GM23338 (cell line): ENCODE data around the gene ADAM11. TPM values are rescaled to one million over a fixed set of nuclear protein-coding genes. Genes with fewer than 3 reads are reported as not detected.
A peak's percentile ranks its signal among the peaks of the same experiment; 100 is the strongest.

Experiments
- ATAC-seq: fragments of 200-7000 bp; cut with Tn5 transposase; 3 replicates; pipeline ENCODE4 v1.9.1; 2020
- DNase-seq: peaks from one replicate; pipeline ENCODE4 v3.0.0-alpha.2; 2015; ENCODE audit warnings: low spot score
- H2AFZ ChIP-seq: fragments of 200-600 bp; sonication (generic); 2 replicates; pipeline ENCODE4 v1.8.0; 2016; ENCODE audit warnings: antibody characterized with exemption, mild to moderate bottlenecking, moderate library complexity
- H3F3A ChIP-seq: fragments of 200-600 bp; sonication (generic); replicated peaks from 2 replicates; pipeline ENCODE4 v1.8.0; 2017; ENCODE audit warnings: antibody characterized with exemption, mixed run types, low read depth
- H3K27ac ChIP-seq: fragments of 200-600 bp; sonication (generic); 2 replicates; pipeline ENCODE4 v1.6.1; 2016; ENCODE audit warnings: low read depth
- H3K27me3 ChIP-seq: fragments of 200-600 bp; sonication (generic); 2 replicates; pipeline ENCODE4 v1.8.0; 2016; ENCODE audit warnings: mild to moderate bottlenecking, mixed run types, moderate library complexity; ENCODE audit not compliant: insufficient read depth
- H3K36me3 ChIP-seq: fragments of 200-600 bp; sonication (generic); 2 replicates; pipeline ENCODE4 v1.8.0; 2016; ENCODE audit warnings: mild to moderate bottlenecking; ENCODE audit not compliant: insufficient read depth
- H3K4me1 ChIP-seq: fragments of 200-600 bp; sonication (generic); 2 replicates; pipeline ENCODE4 v1.8.0; 2016; ENCODE audit warnings: mild to moderate bottlenecking, moderate library complexity; ENCODE audit not compliant: insufficient read depth
- H3K4me2 ChIP-seq: fragments of 200-600 bp; sonication (generic); 2 replicates; pipeline ENCODE4 v1.7.1; 2017; ENCODE audit warnings: mixed run types
- H3K4me3 ChIP-seq: fragments of 200-600 bp; sonication (generic); 2 replicates; pipeline ENCODE4 v1.6.1; 2016; ENCODE audit warnings: mixed run types
- H3K79me2 ChIP-seq: fragments of 200-600 bp; sonication (generic); replicated peaks from 2 replicates; pipeline ENCODE4 v1.8.0; 2017; ENCODE audit warnings: mild to moderate bottlenecking; ENCODE audit not compliant: insufficient read depth
- H3K9me2 ChIP-seq: fragments of 200-600 bp; sonication (generic); 2 replicates; pipeline ENCODE4 v1.8.0; 2017; ENCODE audit not compliant: insufficient read depth
- H4K20me1 ChIP-seq: fragments of 200-600 bp; sonication (generic); replicated peaks from 2 replicates; pipeline ENCODE4 v1.8.0; 2017; ENCODE audit warnings: mild to moderate bottlenecking; ENCODE audit not compliant: insufficient read depth
- H3K27ac Mint-ChIP-seq: 2 replicates; pipeline ENCODE4 v1.8.0; 2020; ENCODE audit warnings: inconsistent platforms, mild to moderate bottlenecking, moderate library complexity, mixed read lengths
- H3K27me3 Mint-ChIP-seq: 3 replicates; pipeline ENCODE4 v1.8.0; 2022; ENCODE audit warnings: low read depth, mild to moderate bottlenecking, moderate library complexity, mixed read lengths, inconsistent platforms; ENCODE audit not compliant: insufficient read depth, poor library complexity
- H3K36me3 Mint-ChIP-seq: 3 replicates; pipeline ENCODE4 v1.8.0; 2021; ENCODE audit warnings: low read depth, mild to moderate bottlenecking, inconsistent platforms, moderate library complexity, mixed read lengths
- H3K4me1 Mint-ChIP-seq: 3 replicates; pipeline ENCODE4 v1.8.0; 2020; ENCODE audit warnings: mild to moderate bottlenecking, inconsistent platforms, mixed read lengths
- H3K4me3 Mint-ChIP-seq: 3 replicates; pipeline ENCODE4 v1.8.0; 2021; ENCODE audit warnings: moderate library complexity, mild to moderate bottlenecking, inconsistent platforms, mixed read lengths
- H3K9me3 Mint-ChIP-seq: 3 replicates; pipeline ENCODE4 v1.8.0; 2020; ENCODE audit warnings: moderate library complexity, mild to moderate bottlenecking, inconsistent platforms, mixed read lengths
- CREB1 ChIP-seq: fragments of 250-450 bp; sonication (Bioruptor Pico); IDR thresholded peaks from 2 replicates; pipeline ENCODE4 v1.5.0; 2020; ENCODE audit warnings: low read depth, mild to moderate bottlenecking, moderate library complexity
- CTCF ChIP-seq, 2 experiments: fragments of 200-600 bp in 1 of 2; sonication (generic) in 1 of 2; conservative IDR thresholded peaks; 2 replicates each; pipeline versions ENCODE4 v1.5.1 to v1.6.1; 2016 to 2017; ENCODE audit warnings: antibody characterized with exemption in 2 of 2, low read depth in 2 of 2, mild to moderate bottlenecking in 2 of 2, moderate library complexity in 1 of 2
- ETS1 ChIP-seq: IDR thresholded peaks from 2 replicates; pipeline ENCODE4 v1.6.1; 2016; ENCODE audit warnings: antibody characterized with exemption
- EZH2 ChIP-seq: fragments of 200-600 bp; sonication (generic); IDR thresholded peaks from one replicate; pipeline ENCODE4 v1.8.0; 2017; ENCODE audit warnings: antibody characterized with exemption, mild to moderate bottlenecking, low read depth; ENCODE audit not compliant: unreplicated experiment
- NANOG ChIP-seq: IDR thresholded peaks from 2 replicates; pipeline ENCODE4 v1.6.1; 2016; ENCODE audit warnings: antibody characterized with exemption, borderline replicate concordance
- POLR2AphosphoS5 ChIP-seq: IDR thresholded peaks from 2 replicates; pipeline ENCODE4 v1.6.1; 2016; ENCODE audit warnings: antibody characterized with exemption, low read depth
- ZNF331 ChIP-seq: fragments of 250-450 bp; sonication (Bioruptor Pico); IDR thresholded peaks from 2 replicates; pipeline ENCODE4 v1.5.0; 2020; ENCODE audit warnings: low read depth, mild to moderate bottlenecking, moderate library complexity
- polyA plus RNA-seq: library from polyadenylated mRNA; unstranded; fragments of >200 nt; fragmentation: Nextera tagmentation; extraction: Ambion mirVana; gene quantifications from 2 replicates; pipeline ENCODE4 v1.2.1, GENCODE V29; 2016
- total RNA-seq: library from RNA; depleted of rRNA; stranded (reverse); fragments of >200 nt; shearing (Covaris generic); gene quantifications from 2 replicates; pipeline ENCODE4 v1.2.3, GENCODE V29; 2014
- TF ChIP-seq, protein P1 (sequence below): fragments of 250-450 bp; sonication (Bioruptor Pico); IDR thresholded peaks from 2 replicates; pipeline ENCODE4 v1.5.0; 2020; ENCODE audit warnings: mild to moderate bottlenecking, moderate library complexity

Gene ADAM11
- total and polyA plus RNA-seq, 2 experiments from 2014 or later = 0.55 to 4.7 TPM

GRCh38 chr17:44733753-44734152 lies 25.0 kb upstream of the ADAM11 start:
- 0 out of 2 replicates have a peak, but pooled peaks cover 12% of the 10 kb centered on the region for H3F3A ChIP-seq
- Mint-ChIP-seq H3K4me3 (no peak overlapping the region), H3K4me1 (peaks cover 18% of the 10 kb centered on the region), H3K27me3 (peaks cover 5% of the 10 kb centered on the region), H3K36me3 (peaks cover 70% of the 10 kb centered on the region), H3K9me3 (no peaks in the 10 kb centered on the region; the same call in 2 of the 3 replicates), H3K27ac (no peak overlapping the region)
- H2AFZ ChIP-seq = no peak overlapping the region
- no peak for TF ChIP-seq NANOG
- TF ChIP-seq CREB1 = no peak
- TF ChIP-seq CTCF (conservative IDR thresholded peaks at IDR 0.05; ENCODE audit: low read depth in 2 of 2) = peak; percentile 52 to 84
- TF ChIP-seq POLR2AphosphoS5 = no peak
- no peak for TF ChIP-seq ETS1
- no peak for TF ChIP-seq EZH2
- TF ChIP-seq, protein P1, sequence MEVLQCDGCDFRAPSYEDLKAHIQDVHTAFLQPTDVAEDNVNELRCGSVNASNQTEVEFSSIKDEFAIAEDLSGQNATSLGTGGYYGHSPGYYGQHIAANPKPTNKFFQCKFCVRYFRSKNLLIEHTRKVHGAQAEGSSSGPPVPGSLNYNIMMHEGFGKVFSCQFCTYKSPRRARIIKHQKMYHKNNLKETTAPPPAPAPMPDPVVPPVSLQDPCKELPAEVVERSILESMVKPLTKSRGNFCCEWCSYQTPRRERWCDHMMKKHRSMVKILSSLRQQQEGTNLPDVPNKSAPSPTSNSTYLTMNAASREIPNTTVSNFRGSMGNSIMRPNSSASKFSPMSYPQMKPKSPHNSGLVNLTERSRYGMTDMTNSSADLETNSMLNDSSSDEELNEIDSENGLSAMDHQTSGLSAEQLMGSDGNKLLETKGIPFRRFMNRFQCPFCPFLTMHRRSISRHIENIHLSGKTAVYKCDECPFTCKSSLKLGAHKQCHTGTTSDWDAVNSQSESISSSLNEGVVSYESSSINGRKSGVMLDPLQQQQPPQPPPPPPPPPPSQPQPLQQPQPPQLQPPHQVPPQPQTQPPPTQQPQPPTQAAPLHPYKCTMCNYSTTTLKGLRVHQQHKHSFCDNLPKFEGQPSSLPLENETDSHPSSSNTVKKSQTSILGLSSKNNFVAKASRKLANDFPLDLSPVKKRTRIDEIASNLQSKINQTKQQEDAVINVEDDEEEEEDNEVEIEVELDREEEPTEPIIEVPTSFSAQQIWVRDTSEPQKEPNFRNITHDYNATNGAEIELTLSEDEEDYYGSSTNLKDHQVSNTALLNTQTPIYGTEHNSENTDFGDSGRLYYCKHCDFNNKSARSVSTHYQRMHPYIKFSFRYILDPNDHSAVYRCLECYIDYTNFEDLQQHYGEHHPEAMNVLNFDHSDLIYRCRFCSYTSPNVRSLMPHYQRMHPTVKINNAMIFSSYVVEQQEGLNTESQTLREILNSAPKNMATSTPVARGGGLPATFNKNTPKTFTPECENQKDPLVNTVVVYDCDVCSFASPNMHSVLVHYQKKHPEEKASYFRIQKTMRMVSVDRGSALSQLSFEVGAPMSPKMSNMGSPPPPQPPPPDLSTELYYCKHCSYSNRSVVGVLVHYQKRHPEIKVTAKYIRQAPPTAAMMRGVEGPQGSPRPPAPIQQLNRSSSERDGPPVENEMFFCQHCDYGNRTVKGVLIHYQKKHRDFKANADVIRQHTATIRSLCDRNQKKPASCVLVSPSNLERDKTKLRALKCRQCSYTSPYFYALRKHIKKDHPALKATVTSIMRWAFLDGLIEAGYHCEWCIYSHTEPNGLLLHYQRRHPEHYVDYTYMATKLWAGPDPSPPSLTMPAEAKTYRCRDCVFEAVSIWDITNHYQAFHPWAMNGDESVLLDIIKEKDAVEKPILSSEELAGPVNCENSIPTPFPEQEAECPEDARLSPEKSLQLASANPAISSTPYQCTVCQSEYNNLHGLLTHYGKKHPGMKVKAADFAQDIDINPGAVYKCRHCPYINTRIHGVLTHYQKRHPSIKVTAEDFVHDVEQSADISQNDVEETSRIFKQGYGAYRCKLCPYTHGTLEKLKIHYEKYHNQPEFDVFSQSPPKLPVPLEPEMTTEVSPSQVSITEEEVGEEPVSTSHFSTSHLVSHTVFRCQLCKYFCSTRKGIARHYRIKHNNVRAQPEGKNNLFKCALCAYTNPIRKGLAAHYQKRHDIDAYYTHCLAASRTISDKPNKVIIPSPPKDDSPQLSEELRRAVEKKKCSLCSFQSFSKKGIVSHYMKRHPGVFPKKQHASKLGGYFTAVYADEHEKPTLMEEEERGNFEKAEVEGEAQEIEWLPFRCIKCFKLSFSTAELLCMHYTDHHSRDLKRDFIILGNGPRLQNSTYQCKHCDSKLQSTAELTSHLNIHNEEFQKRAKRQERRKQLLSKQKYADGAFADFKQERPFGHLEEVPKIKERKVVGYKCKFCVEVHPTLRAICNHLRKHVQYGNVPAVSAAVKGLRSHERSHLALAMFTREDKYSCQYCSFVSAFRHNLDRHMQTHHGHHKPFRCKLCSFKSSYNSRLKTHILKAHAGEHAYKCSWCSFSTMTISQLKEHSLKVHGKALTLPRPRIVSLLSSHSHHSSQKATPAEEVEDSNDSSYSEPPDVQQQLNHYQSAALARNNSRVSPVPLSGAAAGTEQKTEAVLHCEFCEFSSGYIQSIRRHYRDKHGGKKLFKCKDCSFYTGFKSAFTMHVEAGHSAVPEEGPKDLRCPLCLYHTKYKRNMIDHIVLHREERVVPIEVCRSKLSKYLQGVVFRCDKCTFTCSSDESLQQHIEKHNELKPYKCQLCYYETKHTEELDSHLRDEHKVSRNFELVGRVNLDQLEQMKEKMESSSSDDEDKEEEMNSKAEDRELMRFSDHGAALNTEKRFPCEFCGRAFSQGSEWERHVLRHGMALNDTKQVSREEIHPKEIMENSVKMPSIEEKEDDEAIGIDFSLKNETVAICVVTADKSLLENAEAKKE (CRISPR knock-in tag) = no peak
- TF ChIP-seq ZNF331 = no peak
- no peak overlapping the region for H3K27ac ChIP-seq
- peak; percentile 97 for ATAC-seq
- H3K4me2 ChIP-seq = no peak overlapping the region
- no peaks in the 10 kb centered on the region for H3K27me3 ChIP-seq
- peaks cover 12% of the 10 kb centered on the region; the same call in 1 of the 2 replicates for H3K4me1 ChIP-seq
- no peaks in the 10 kb centered on the region for H3K79me2 ChIP-seq
- H3K36me3 ChIP-seq = no peaks in the 10 kb centered on the region; the same call in 1 of the 2 replicates
- peak; percentile 78 for DNase-seq
- no peak overlapping the region for H3K4me3 ChIP-seq
- no peaks in the 10 kb centered on the region; the same call in 1 of the 2 replicates for H4K20me1 ChIP-seq
- H3K9me2 ChIP-seq = no peaks in the 10 kb centered on the region
